HEK293 (cell line): ENCODE results near the gene HAND1.

Experiments
- KLF16 ChIP-seq: fragments of 450-650 bp; formaldehyde crosslinking; IDR thresholded peaks from 2 replicates; pipeline ENCODE4 v1.5.1; 2017; ENCODE audit warnings: missing biosample characterization, missing genetic modification characterization
- KLF7 ChIP-seq: fragments of 450-650 bp; formaldehyde crosslinking; IDR thresholded peaks from 2 replicates; pipeline ENCODE4 v1.5.1; 2016; ENCODE audit warnings: missing biosample characterization, missing genetic modification characterization, borderline replicate concordance
- MYNN ChIP-seq: fragments of 450-650 bp; formaldehyde crosslinking; IDR thresholded peaks from 2 replicates; pipeline ENCODE4 v1.5.1; 2016; ENCODE audit warnings: missing biosample characterization, missing genetic modification characterization, borderline replicate concordance
- PRDM1 ChIP-seq: fragments of 450-650 bp; formaldehyde crosslinking; IDR thresholded peaks from 2 replicates; pipeline ENCODE4; 2016; ENCODE audit warnings: missing biosample characterization, missing genetic modification characterization
- SP3 ChIP-seq: fragments of 450-650 bp; formaldehyde crosslinking; IDR thresholded peaks from 2 replicates; pipeline ENCODE4 v1.5.1; 2016; ENCODE audit warnings: missing biosample characterization, missing genetic modification characterization
- SP7 ChIP-seq: fragments of 450-650 bp; formaldehyde crosslinking; IDR thresholded peaks from 2 replicates; pipeline ENCODE4 v1.5.1; 2016; ENCODE audit warnings: missing biosample characterization, missing genetic modification characterization
- WT1 ChIP-seq: fragments of 450-650 bp; formaldehyde crosslinking; IDR thresholded peaks from 2 replicates; pipeline ENCODE4 v1.5.1; 2016; ENCODE audit warnings: missing biosample characterization, missing genetic modification characterization
- ZBTB17 ChIP-seq: fragments of 450-650 bp; formaldehyde crosslinking; IDR thresholded peaks from 2 replicates; pipeline ENCODE4 v1.5.1; 2016; ENCODE audit warnings: missing biosample characterization, missing genetic modification characterization
- ZNF2 ChIP-seq: fragments of 450-650 bp; formaldehyde crosslinking; IDR thresholded peaks from 2 replicates; pipeline ENCODE4 v1.5.1; 2016; ENCODE audit warnings: missing biosample characterization, missing genetic modification characterization
- ZNF211 ChIP-seq: fragments of 450-650 bp; formaldehyde crosslinking; IDR thresholded peaks from 2 replicates; pipeline ENCODE4 v1.5.1; 2016; ENCODE audit warnings: low read depth, missing biosample characterization, missing genetic modification characterization
- ZNF214 ChIP-seq: fragments of 450-650 bp; formaldehyde crosslinking; IDR thresholded peaks from 2 replicates; pipeline ENCODE4 v1.5.1; 2017; ENCODE audit warnings: missing biosample characterization, mild to moderate bottlenecking, missing genetic modification characterization, borderline replicate concordance
- ZNF341 ChIP-seq: fragments of 450-650 bp; formaldehyde crosslinking; IDR thresholded peaks from 2 replicates; pipeline ENCODE4; 2016; ENCODE audit warnings: low read depth, missing biosample characterization, missing genetic modification characterization
- ZNF501 ChIP-seq: fragments of 450-650 bp; formaldehyde crosslinking; IDR thresholded peaks from 2 replicates; pipeline ENCODE4 v1.5.1; 2016; ENCODE audit warnings: missing biosample characterization, missing genetic modification characterization
- ZNF555 ChIP-seq: fragments of 450-650 bp; formaldehyde crosslinking; conservative IDR thresholded peaks from 2 replicates; pipeline ENCODE4 v1.5.1; 2017; ENCODE audit warnings: missing biosample characterization, mild to moderate bottlenecking, missing genetic modification characterization, inconsistent platforms
- ZNF585B ChIP-seq: fragments of 450-650 bp; formaldehyde crosslinking; IDR thresholded peaks from 2 replicates; pipeline ENCODE4 v1.5.1; 2016; ENCODE audit warnings: missing biosample characterization, missing genetic modification characterization
- ZNF600 ChIP-seq: fragments of 450-650 bp; formaldehyde crosslinking; IDR thresholded peaks from 2 replicates; pipeline ENCODE4 v1.5.1; 2016; ENCODE audit warnings: missing biosample characterization, missing genetic modification characterization
- ZNF610 ChIP-seq: fragments of 450-650 bp; formaldehyde crosslinking; IDR thresholded peaks from 2 replicates; pipeline ENCODE4 v1.5.1; 2016; ENCODE audit warnings: missing biosample characterization, missing genetic modification characterization, borderline replicate concordance
- ZNF664 ChIP-seq: fragments of 450-650 bp; formaldehyde crosslinking; IDR thresholded peaks from 2 replicates; pipeline ENCODE4 v1.5.1; 2016; ENCODE audit warnings: missing biosample characterization, missing genetic modification characterization
- ZNF843 ChIP-seq: fragments of 450-650 bp; formaldehyde crosslinking; IDR thresholded peaks from 2 replicates; pipeline ENCODE4 v1.5.1; 2016; ENCODE audit warnings: missing biosample characterization, missing genetic modification characterization
- ZXDB ChIP-seq: fragments of 450-650 bp; formaldehyde crosslinking; IDR thresholded peaks from 2 replicates; pipeline ENCODE4 v1.5.1; 2016; ENCODE audit warnings: missing biosample characterization, missing genetic modification characterization
- TF ChIP-seq, protein P1 (sequence below): fragments of 450-650 bp; formaldehyde crosslinking; IDR thresholded peaks from 2 replicates; pipeline ENCODE4 v1.5.1; 2016; ENCODE audit warnings: missing biosample characterization, missing genetic modification characterization, borderline replicate concordance
- TF ChIP-seq, protein P2 (sequence below): fragments of 450-650 bp; formaldehyde crosslinking; IDR thresholded peaks from 2 replicates; pipeline ENCODE4 v1.5.1; 2016; ENCODE audit warnings: missing biosample characterization, missing genetic modification characterization
- TF ChIP-seq, protein P3 (sequence below): fragments of 450-650 bp; formaldehyde crosslinking; IDR thresholded peaks from 2 replicates; pipeline ENCODE4 v1.5.1; 2016; ENCODE audit warnings: missing biosample characterization, missing genetic modification characterization
- TF ChIP-seq, protein P4 (sequence below): fragments of 450-650 bp; formaldehyde crosslinking; IDR thresholded peaks from 2 replicates; pipeline ENCODE4 v1.5.1; 2016; ENCODE audit warnings: missing biosample characterization, missing genetic modification characterization
- TF ChIP-seq, protein P5 (sequence below): fragments of 450-650 bp; formaldehyde crosslinking; IDR thresholded peaks from 2 replicates; pipeline ENCODE4 v1.5.1; 2017; ENCODE audit warnings: missing biosample characterization, missing genetic modification characterization

Gene HAND1

DNA sequence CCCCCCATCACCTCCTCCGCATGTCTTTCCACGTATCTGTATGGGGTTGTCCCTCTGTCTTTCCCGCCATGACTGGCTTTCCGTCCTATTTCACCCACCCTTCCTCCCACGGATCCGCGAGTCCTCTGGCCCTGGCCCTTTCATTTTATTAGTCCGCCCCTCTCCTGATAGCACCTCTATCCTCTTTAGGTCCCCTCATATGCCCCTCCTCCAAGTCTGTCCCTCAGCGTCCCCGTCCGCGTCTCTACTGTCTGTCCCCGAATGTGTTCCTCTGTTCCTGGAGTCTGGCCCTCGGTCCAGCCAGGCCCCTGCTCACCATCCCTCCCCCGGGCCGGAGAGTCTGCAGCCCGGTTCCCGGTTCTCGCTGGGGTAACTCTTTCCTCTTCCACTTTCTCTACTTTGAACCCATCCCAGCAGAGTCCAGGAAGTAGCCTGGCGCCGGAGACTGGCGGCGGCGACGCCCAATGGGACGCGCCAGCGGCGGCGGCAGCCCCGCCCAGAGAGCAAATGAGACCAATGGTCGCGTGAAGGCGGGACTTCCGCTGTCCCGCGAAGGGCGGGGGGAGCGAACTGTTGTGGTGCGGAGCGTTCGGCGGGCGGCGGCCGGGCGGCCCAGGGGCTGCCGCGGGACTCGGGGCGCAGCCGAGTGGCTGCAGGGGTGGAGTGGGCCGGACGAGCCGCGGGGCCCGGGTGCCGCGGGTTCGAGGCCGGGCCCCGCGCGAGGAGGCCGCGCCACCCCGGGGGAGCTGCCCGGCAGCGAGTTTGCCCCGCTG lies 32.4 kb downstream of the HAND1 start, which contains the start of gene SAP30L (continued):
- TF ChIP-seq SP3 (peak; percentile 64; the same call in 1 of the 2 replicates), ZNF501 (tag by site-specific recombination) (peak; percentile 45), WT1 (tag by site-specific recombination) (peak; percentile 27; the same call in 1 of the 2 replicates), ZNF585B (tag by site-specific recombination) (no peak), ZNF555 (no peak), ZNF214 (no peak), PRDM1 (tag by site-specific recombination) (peak; percentile 86), ZNF211 (tag by site-specific recombination) (no peak), ZNF843 (tag by site-specific recombination) (0 out of 2 replicates have a peak, but pooled peaks have one; percentile 49), ZNF610 (tag by site-specific recombination) (peak; percentile 69; the same call in 1 of the 2 replicates), SP7 (tag by site-specific recombination) (0 out of 2 replicates have a peak, but pooled peaks have one; percentile 49), ZNF664 (tag by site-specific recombination) (no peak), MYNN (0 out of 2 replicates have a peak, but pooled peaks have one; percentile 35), ZNF2 (tag by site-specific recombination) (peak; percentile 87), ZXDB (tag by site-specific recombination) (peak; percentile 81), ZNF600 (peak; percentile 14; the same call in 1 of the 2 replicates), KLF16 (tag by site-specific recombination) (peak; percentile 23; the same call in 1 of the 2 replicates), KLF7 (tag by site-specific recombination) (peak; percentile 36; the same call in 1 of the 2 replicates), ZNF341 (tag by site-specific recombination) (no peak; the same call in 1 of the 2 replicates), ZBTB17 (tag by site-specific recombination) (peak; percentile 63)
- TF ChIP-seq, protein P1, sequence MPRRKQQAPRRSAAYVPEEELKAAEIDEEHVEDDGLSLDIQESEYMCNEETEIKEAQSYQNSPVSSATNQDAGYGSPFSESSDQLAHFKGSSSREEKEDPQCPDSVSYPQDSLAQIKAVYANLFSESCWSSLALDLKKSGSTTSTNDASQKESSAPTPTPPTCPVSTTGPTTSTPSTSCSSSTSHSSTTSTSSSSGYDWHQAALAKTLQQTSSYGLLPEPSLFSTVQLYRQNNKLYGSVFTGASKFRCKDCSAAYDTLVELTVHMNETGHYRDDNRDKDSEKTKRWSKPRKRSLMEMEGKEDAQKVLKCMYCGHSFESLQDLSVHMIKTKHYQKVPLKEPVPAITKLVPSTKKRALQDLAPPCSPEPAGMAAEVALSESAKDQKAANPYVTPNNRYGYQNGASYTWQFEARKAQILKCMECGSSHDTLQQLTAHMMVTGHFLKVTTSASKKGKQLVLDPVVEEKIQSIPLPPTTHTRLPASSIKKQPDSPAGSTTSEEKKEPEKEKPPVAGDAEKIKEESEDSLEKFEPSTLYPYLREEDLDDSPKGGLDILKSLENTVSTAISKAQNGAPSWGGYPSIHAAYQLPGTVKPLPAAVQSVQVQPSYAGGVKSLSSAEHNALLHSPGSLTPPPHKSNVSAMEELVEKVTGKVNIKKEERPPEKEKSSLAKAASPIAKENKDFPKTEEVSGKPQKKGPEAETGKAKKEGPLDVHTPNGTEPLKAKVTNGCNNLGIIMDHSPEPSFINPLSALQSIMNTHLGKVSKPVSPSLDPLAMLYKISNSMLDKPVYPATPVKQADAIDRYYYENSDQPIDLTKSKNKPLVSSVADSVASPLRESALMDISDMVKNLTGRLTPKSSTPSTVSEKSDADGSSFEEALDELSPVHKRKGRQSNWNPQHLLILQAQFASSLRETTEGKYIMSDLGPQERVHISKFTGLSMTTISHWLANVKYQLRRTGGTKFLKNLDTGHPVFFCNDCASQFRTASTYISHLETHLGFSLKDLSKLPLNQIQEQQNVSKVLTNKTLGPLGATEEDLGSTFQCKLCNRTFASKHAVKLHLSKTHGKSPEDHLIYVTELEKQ (tag by site-specific recombination): 0 out of 2 replicates have a peak, but pooled peaks have one; percentile 59
- TF ChIP-seq, protein P2, sequence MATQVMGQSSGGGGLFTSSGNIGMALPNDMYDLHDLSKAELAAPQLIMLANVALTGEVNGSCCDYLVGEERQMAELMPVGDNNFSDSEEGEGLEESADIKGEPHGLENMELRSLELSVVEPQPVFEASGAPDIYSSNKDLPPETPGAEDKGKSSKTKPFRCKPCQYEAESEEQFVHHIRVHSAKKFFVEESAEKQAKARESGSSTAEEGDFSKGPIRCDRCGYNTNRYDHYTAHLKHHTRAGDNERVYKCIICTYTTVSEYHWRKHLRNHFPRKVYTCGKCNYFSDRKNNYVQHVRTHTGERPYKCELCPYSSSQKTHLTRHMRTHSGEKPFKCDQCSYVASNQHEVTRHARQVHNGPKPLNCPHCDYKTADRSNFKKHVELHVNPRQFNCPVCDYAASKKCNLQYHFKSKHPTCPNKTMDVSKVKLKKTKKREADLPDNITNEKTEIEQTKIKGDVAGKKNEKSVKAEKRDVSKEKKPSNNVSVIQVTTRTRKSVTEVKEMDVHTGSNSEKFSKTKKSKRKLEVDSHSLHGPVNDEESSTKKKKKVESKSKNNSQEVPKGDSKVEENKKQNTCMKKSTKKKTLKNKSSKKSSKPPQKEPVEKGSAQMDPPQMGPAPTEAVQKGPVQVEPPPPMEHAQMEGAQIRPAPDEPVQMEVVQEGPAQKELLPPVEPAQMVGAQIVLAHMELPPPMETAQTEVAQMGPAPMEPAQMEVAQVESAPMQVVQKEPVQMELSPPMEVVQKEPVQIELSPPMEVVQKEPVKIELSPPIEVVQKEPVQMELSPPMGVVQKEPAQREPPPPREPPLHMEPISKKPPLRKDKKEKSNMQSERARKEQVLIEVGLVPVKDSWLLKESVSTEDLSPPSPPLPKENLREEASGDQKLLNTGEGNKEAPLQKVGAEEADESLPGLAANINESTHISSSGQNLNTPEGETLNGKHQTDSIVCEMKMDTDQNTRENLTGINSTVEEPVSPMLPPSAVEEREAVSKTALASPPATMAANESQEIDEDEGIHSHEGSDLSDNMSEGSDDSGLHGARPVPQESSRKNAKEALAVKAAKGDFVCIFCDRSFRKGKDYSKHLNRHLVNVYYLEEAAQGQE (tag by site-specific recombination): peak; percentile 24; the same call in 1 of the 2 replicates
- TF ChIP-seq, protein P3, sequence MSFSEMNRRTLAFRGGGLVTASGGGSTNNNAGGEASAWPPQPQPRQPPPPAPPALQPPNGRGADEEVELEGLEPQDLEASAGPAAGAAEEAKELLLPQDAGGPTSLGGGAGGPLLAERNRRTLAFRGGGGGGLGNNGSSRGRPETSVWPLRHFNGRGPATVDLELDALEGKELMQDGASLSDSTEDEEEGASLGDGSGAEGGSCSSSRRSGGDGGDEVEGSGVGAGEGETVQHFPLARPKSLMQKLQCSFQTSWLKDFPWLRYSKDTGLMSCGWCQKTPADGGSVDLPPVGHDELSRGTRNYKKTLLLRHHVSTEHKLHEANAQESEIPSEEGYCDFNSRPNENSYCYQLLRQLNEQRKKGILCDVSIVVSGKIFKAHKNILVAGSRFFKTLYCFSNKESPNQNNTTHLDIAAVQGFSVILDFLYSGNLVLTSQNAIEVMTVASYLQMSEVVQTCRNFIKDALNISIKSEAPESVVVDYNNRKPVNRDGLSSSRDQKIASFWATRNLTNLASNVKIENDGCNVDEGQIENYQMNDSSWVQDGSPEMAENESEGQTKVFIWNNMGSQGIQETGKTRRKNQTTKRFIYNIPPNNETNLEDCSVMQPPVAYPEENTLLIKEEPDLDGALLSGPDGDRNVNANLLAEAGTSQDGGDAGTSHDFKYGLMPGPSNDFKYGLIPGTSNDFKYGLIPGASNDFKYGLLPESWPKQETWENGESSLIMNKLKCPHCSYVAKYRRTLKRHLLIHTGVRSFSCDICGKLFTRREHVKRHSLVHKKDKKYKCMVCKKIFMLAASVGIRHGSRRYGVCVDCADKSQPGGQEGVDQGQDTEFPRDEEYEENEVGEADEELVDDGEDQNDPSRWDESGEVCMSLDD (tag by site-specific recombination): no peak; the same call in 1 of the 2 replicates
- TF ChIP-seq, protein P4, sequence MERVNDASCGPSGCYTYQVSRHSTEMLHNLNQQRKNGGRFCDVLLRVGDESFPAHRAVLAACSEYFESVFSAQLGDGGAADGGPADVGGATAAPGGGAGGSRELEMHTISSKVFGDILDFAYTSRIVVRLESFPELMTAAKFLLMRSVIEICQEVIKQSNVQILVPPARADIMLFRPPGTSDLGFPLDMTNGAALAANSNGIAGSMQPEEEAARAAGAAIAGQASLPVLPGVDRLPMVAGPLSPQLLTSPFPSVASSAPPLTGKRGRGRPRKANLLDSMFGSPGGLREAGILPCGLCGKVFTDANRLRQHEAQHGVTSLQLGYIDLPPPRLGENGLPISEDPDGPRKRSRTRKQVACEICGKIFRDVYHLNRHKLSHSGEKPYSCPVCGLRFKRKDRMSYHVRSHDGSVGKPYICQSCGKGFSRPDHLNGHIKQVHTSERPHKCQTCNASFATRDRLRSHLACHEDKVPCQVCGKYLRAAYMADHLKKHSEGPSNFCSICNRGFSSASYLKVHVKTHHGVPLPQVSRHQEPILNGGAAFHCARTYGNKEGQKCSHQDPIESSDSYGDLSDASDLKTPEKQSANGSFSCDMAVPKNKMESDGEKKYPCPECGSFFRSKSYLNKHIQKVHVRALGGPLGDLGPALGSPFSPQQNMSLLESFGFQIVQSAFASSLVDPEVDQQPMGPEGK (tag by site-specific recombination): peak; percentile 71
- TF ChIP-seq, protein P5, sequence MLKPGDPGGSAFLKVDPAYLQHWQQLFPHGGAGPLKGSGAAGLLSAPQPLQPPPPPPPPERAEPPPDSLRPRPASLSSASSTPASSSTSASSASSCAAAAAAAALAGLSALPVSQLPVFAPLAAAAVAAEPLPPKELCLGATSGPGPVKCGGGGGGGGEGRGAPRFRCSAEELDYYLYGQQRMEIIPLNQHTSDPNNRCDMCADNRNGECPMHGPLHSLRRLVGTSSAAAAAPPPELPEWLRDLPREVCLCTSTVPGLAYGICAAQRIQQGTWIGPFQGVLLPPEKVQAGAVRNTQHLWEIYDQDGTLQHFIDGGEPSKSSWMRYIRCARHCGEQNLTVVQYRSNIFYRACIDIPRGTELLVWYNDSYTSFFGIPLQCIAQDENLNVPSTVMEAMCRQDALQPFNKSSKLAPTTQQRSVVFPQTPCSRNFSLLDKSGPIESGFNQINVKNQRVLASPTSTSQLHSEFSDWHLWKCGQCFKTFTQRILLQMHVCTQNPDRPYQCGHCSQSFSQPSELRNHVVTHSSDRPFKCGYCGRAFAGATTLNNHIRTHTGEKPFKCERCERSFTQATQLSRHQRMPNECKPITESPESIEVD (tag by site-specific recombination): no peak
